Measurements from ENCODE around the gene FHL2.

GRCh38 chr2:105394951-105395611 lies 3.8 kb downstream of the FHL2 start:
- no peak for TF ChIP-seq CTCF (optimal IDR thresholded peaks at IDR 0.05 in 1 of 3, IDR thresholded peaks at IDR 0.05 in 1 of 3, conservative IDR thresholded peaks at IDR 0.05 in 1 of 3; ENCODE audit: extremely low read depth in 1 of 3, insufficient read depth in 2 of 3, low read length in 3 of 3)
- TF ChIP-seq EZH2 (IDR thresholded peaks at IDR 0.05; ENCODE audit: low read length) = no peak
